Neural cell (in vitro differentiated cells): ENCODE data around the gene COPZ1. TPM values are rescaled to one million over a fixed set of nuclear protein-coding genes. Genes with fewer than 3 reads are reported as not detected.

Source experiments
- H2AFZ ChIP-seq: fragments of 200-600, 300-800 bp; sonication (generic), shearing (Covaris generic); 2 replicates; pipeline ENCODE4 v1.6.0; 2014; ENCODE audit warnings: low read depth, mild to moderate bottlenecking, antibody characterized with exemption, low read length, moderate library complexity
- H3F3A ChIP-seq: fragments of 200-600 bp; shearing (Covaris generic); 2 replicates; pipeline ENCODE4 v1.6.1; 2016; ENCODE audit warnings: mild to moderate bottlenecking, moderate library complexity, mixed read lengths, antibody characterized with exemption, low read length; ENCODE audit not compliant: insufficient read depth, poor library complexity, severe bottlenecking
- H3K27ac ChIP-seq: fragments of 200-600, 300-800 bp; sonication (generic), shearing (Covaris generic); 2 replicates; pipeline ENCODE4 v1.5.1; 2014; ENCODE audit warnings: mild to moderate bottlenecking, low read length, moderate library complexity
- H3K27me3 ChIP-seq: fragments of 300-800, 200-600 bp; sonication (generic), shearing (Covaris generic); 2 replicates; pipeline ENCODE4 v1.6.0; 2014; ENCODE audit warnings: mild to moderate bottlenecking, low read depth, low read length, moderate library complexity; ENCODE audit not compliant: insufficient read depth
- H3K36me3 ChIP-seq: fragments of 300-800, 200-600 bp; sonication (generic), shearing (Covaris generic); 2 replicates; pipeline ENCODE4 v1.5.1; 2014; ENCODE audit warnings: mild to moderate bottlenecking, antibody characterized with exemption, low read length, moderate library complexity; ENCODE audit not compliant: insufficient read depth
- H3K4me2 ChIP-seq: fragments of 300-800, 200-600 bp; sonication (generic), shearing (Covaris generic); 2 replicates; pipeline ENCODE4 v1.6.0; 2014; ENCODE audit warnings: mild to moderate bottlenecking, low read length
- H3K4me3 ChIP-seq: fragments of 300-800, 200-600 bp; sonication (generic), shearing (Covaris generic); 2 replicates; pipeline ENCODE4 v1.5.1; 2014; ENCODE audit warnings: mild to moderate bottlenecking, low read length, moderate library complexity
- H3K79me2 ChIP-seq: fragments of 200-600 bp; shearing (Covaris generic); replicated peaks from 2 replicates; pipeline ENCODE4 v1.6.0; 2014; ENCODE audit warnings: mild to moderate bottlenecking, low read length, moderate library complexity; ENCODE audit not compliant: insufficient read depth
- H3K9ac ChIP-seq: fragments of 300-800, 200-600 bp; sonication (generic), shearing (Covaris generic); 2 replicates; pipeline ENCODE4 v1.6.1; 2016; ENCODE audit warnings: mild to moderate bottlenecking, low read length, mixed read lengths
- H3K9me2 ChIP-seq: fragments of 200-600 bp; shearing (Covaris generic); 2 replicates; pipeline ENCODE4 v1.6.1; 2016; ENCODE audit warnings: mild to moderate bottlenecking, low read length, mixed read lengths; ENCODE audit not compliant: insufficient read depth
- H3K9me3 ChIP-seq: fragments of 200-600, 300-800 bp; sonication (generic), shearing (Covaris generic); 2 replicates; pipeline ENCODE4 v1.6.1; 2016; ENCODE audit warnings: mild to moderate bottlenecking, mixed run types, low read length, moderate library complexity, mixed read lengths
- H4K20me1 ChIP-seq: fragments of 200-600 bp; shearing (Covaris generic); 2 replicates; pipeline ENCODE4 v1.6.1; 2016; ENCODE audit warnings: mild to moderate bottlenecking, mixed run types; ENCODE audit not compliant: insufficient read depth
- EP300 ChIP-seq: fragments of 450-650 bp; conservative IDR thresholded peaks from 2 replicates; pipeline ENCODE4 v1.6.1; 2014; ENCODE audit warnings: antibody characterized with exemption, mild to moderate bottlenecking, moderate library complexity; ENCODE audit not compliant: poor library complexity, severe bottlenecking
- EZH2 ChIP-seq: fragments of 200-600, 300-800 bp; shearing (Covaris generic), sonication (generic); IDR thresholded peaks from 2 replicates; pipeline ENCODE4 v1.6.1; 2014; ENCODE audit warnings: antibody characterized with exemption, low read length, borderline replicate concordance, mild to moderate bottlenecking; ENCODE audit not compliant: insufficient read depth, poor library complexity, severe bottlenecking
- MXI1 ChIP-seq: fragments of 450-650 bp; conservative IDR thresholded peaks from 2 replicates; pipeline ENCODE4 v1.6.1; 2014; ENCODE audit warnings: antibody characterized with exemption, mild to moderate bottlenecking; ENCODE audit not compliant: poor library complexity, severe bottlenecking
- POLR2AphosphoS5 ChIP-seq: IDR thresholded peaks from 2 replicates; pipeline ENCODE4 v1.6.1; 2012
- RAD21 ChIP-seq: fragments of 450-650 bp; conservative IDR thresholded peaks from 2 replicates; pipeline ENCODE4 v1.6.1; 2014; ENCODE audit warnings: antibody characterized with exemption, mild to moderate bottlenecking, moderate library complexity
- SMC3 ChIP-seq: fragments of 450-650 bp; conservative IDR thresholded peaks from 2 replicates; pipeline ENCODE4 v1.6.1; 2014; ENCODE audit warnings: antibody characterized with exemption, mild to moderate bottlenecking, moderate library complexity; ENCODE audit not compliant: poor library complexity
- TAF1 ChIP-seq: IDR thresholded peaks from 2 replicates; pipeline ENCODE4 v1.6.1; 2012; ENCODE audit warnings: low read depth
- polyA plus RNA-seq: library from polyadenylated mRNA; depleted of rRNA; stranded (reverse); fragments of >200 nt; gene quantifications from 2 replicates; pipeline ENCODE4 v1.2.3, GENCODE V29; 2014
- TF ChIP-seq, protein P1 (sequence below): IDR thresholded peaks from 2 replicates; pipeline ENCODE4 v1.6.1; 2012; ENCODE audit warnings: borderline replicate concordance
- TF ChIP-seq, protein P2 (sequence below): fragments of 450-650 bp; IDR thresholded peaks from 2 replicates; pipeline ENCODE4 v1.5.1; 2014; ENCODE audit warnings: antibody characterized with exemption, mild to moderate bottlenecking, moderate library complexity; ENCODE audit not compliant: poor library complexity, severe bottlenecking

COPZ1 gene
- polyA plus RNA-seq, 1 donor from 2014 or later, result 192 TPM

GRCh38 chr12:54390176-54390667 is 65.3 kb downstream of the COPZ1 start:
- Histone ChIP-seq H3K36me3 (no peaks in the 10 kb centered on the region), H4K20me1 (no peaks in the 10 kb centered on the region), H3K9ac (peak overlapping the region; percentile 68), H3K79me2 (no peaks in the 10 kb centered on the region), H2AFZ (no peak overlapping the region), H3K4me2 (no peak overlapping the region), H3F3A (no peaks in the 10 kb centered on the region), H3K9me3 (no peaks in the 10 kb centered on the region), H3K27ac (no peak overlapping the region), H3K4me3 (peak overlapping the region; percentile 69), H3K27me3 (no peaks in the 10 kb centered on the region), H3K9me2 (no peaks in the 10 kb centered on the region)
- TF ChIP-seq RAD21 (no peak), POLR2AphosphoS5 (no peak), SMC3 (no peak), EP300 (no peak), EZH2 (no peak), TAF1 (no peak), MXI1 (no peak)
- TF ChIP-seq, protein P1, sequence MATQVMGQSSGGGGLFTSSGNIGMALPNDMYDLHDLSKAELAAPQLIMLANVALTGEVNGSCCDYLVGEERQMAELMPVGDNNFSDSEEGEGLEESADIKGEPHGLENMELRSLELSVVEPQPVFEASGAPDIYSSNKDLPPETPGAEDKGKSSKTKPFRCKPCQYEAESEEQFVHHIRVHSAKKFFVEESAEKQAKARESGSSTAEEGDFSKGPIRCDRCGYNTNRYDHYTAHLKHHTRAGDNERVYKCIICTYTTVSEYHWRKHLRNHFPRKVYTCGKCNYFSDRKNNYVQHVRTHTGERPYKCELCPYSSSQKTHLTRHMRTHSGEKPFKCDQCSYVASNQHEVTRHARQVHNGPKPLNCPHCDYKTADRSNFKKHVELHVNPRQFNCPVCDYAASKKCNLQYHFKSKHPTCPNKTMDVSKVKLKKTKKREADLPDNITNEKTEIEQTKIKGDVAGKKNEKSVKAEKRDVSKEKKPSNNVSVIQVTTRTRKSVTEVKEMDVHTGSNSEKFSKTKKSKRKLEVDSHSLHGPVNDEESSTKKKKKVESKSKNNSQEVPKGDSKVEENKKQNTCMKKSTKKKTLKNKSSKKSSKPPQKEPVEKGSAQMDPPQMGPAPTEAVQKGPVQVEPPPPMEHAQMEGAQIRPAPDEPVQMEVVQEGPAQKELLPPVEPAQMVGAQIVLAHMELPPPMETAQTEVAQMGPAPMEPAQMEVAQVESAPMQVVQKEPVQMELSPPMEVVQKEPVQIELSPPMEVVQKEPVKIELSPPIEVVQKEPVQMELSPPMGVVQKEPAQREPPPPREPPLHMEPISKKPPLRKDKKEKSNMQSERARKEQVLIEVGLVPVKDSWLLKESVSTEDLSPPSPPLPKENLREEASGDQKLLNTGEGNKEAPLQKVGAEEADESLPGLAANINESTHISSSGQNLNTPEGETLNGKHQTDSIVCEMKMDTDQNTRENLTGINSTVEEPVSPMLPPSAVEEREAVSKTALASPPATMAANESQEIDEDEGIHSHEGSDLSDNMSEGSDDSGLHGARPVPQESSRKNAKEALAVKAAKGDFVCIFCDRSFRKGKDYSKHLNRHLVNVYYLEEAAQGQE, result no peak
- TF ChIP-seq, protein P2, sequence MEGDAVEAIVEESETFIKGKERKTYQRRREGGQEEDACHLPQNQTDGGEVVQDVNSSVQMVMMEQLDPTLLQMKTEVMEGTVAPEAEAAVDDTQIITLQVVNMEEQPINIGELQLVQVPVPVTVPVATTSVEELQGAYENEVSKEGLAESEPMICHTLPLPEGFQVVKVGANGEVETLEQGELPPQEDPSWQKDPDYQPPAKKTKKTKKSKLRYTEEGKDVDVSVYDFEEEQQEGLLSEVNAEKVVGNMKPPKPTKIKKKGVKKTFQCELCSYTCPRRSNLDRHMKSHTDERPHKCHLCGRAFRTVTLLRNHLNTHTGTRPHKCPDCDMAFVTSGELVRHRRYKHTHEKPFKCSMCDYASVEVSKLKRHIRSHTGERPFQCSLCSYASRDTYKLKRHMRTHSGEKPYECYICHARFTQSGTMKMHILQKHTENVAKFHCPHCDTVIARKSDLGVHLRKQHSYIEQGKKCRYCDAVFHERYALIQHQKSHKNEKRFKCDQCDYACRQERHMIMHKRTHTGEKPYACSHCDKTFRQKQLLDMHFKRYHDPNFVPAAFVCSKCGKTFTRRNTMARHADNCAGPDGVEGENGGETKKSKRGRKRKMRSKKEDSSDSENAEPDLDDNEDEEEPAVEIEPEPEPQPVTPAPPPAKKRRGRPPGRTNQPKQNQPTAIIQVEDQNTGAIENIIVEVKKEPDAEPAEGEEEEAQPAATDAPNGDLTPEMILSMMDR, result no peak

GRCh38 chr12:54390668-54391551 is 66.0 kb downstream of the COPZ1 start:
- no peak for TF ChIP-seq EZH2
- TF ChIP-seq MXI1, result no peak
- TF ChIP-seq TAF1, result no peak
- no peak for TF ChIP-seq RAD21
- no peak for TF ChIP-seq POLR2AphosphoS5
- TF ChIP-seq, protein P1, result no peak
- no peak for TF ChIP-seq SMC3
- TF ChIP-seq EP300, result no peak
- TF ChIP-seq, protein P2, result no peak
- Histone ChIP-seq H3K4me2 (no peak overlapping the region), H3K27ac (no peak overlapping the region), H3K9me2 (no peaks in the 10 kb centered on the region), H3K36me3 (no peaks in the 10 kb centered on the region), H3K9ac (peak overlapping the region; percentile 68), H3K4me3 (peak overlapping the region; percentile 69), H3F3A (no peaks in the 10 kb centered on the region), H3K9me3 (no peaks in the 10 kb centered on the region), H3K79me2 (no peaks in the 10 kb centered on the region), H4K20me1 (no peaks in the 10 kb centered on the region), H3K27me3 (no peaks in the 10 kb centered on the region), H2AFZ (peak overlapping the region; percentile 14)
